GM12872 (cell line): ENCODE measurements around the gene YES1.

ENCODE experiments used
- CTCF ChIP-seq: IDR thresholded peaks from 3 replicates; pipeline ENCODE4 v1.5.1; 2011; ENCODE audit warnings: low read depth, mild to moderate bottlenecking, low read length, moderate library complexity; ENCODE audit not compliant: insufficient read depth

Gene YES1

GRCh38 chr18:799943-800342, 12.1 kb downstream of the YES1 start:
- no peak for TF ChIP-seq CTCF

GRCh38 chr18:789397-789796, 22.6 kb downstream of the YES1 start:
- TF ChIP-seq CTCF = no peak

- no peak for TF ChIP-seq CTCF
Measured at GRCh38 chr18:785242-785641, 26.8 kb downstream of the YES1 start.

- no peak for TF ChIP-seq CTCF
Measured at GRCh38 chr18:784470-785172, 27.4 kb downstream of the YES1 start.

- no peak for TF ChIP-seq CTCF
Measured at GRCh38 chr18:778194-778927, 33.7 kb downstream of the YES1 start.

GRCh38 chr18:777021-777420, 35.0 kb downstream of the YES1 start:
- no peak for TF ChIP-seq CTCF

- no peak for TF ChIP-seq CTCF
Measured at GRCh38 chr18:774811-775210, 37.2 kb downstream of the YES1 start.
